GM12801 (cell line): ENCODE measurements around the gene OLA1.

Experiments used
- TF ChIP-seq, protein P1 (sequence below): IDR thresholded peaks from one replicate; pipeline ENCODE4 v1.5.1; 2011; ENCODE audit warnings: control low read depth; ENCODE audit not compliant: insufficient read length; ENCODE audit errors: extremely low read depth

Gene OLA1

DNA sequence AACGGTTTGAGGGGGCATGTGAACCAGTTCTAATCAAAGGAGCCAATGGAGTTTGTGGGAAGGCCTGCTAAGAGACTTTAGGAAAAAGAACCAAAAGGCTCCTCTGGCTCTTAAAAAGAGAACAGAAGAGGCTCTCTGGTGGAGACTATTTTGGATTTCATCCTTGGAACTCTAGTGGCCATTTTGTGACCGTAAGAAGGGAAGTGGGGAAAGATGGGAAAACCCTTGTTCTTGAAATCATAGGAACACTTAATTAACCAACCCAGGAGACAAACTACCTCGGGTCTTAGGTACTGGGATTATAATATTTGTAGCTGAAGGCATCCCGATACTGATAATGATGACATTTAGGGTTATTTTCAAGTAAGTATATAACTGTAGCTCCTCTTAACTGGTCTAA is 157.9 kb downstream of the OLA1 start:
- TF ChIP-seq, protein P1, sequence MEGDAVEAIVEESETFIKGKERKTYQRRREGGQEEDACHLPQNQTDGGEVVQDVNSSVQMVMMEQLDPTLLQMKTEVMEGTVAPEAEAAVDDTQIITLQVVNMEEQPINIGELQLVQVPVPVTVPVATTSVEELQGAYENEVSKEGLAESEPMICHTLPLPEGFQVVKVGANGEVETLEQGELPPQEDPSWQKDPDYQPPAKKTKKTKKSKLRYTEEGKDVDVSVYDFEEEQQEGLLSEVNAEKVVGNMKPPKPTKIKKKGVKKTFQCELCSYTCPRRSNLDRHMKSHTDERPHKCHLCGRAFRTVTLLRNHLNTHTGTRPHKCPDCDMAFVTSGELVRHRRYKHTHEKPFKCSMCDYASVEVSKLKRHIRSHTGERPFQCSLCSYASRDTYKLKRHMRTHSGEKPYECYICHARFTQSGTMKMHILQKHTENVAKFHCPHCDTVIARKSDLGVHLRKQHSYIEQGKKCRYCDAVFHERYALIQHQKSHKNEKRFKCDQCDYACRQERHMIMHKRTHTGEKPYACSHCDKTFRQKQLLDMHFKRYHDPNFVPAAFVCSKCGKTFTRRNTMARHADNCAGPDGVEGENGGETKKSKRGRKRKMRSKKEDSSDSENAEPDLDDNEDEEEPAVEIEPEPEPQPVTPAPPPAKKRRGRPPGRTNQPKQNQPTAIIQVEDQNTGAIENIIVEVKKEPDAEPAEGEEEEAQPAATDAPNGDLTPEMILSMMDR = no peak

DNA sequence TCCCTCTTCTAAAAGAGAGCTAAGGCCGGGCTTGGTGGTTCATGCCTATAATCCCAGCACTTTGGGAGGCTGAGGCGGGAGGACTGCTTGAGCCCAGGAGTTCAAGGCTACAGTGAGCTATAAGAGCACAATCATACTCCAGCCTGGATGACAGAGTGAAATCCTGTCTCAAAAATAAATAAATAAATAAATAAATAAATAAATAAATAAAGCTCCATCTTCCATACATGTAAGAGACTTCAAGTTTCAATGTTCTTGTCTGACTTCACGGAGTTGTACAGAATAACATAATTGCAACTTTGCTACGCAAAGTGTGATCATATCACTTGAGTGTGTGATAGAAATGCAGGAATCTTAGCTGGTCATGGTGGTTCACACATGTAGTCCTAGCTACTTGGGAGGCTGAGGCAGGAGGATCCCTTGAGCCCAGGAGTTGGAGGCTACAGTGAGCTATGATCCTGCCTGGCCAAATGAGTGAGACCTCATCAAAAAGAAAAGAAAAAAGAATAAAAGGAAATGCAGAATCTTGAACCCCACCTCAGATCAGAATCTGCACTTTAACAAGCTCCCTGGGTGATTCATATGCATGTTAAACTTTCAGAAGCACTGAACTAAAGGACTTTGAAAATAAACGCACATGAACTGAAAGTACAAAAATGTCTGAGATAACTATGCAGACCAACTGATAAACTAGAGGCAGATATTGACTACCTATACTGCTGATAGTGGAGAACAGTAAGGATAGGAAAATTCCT is 159.4 kb downstream of the OLA1 start:
- TF ChIP-seq, protein P1 = no peak

DNA sequence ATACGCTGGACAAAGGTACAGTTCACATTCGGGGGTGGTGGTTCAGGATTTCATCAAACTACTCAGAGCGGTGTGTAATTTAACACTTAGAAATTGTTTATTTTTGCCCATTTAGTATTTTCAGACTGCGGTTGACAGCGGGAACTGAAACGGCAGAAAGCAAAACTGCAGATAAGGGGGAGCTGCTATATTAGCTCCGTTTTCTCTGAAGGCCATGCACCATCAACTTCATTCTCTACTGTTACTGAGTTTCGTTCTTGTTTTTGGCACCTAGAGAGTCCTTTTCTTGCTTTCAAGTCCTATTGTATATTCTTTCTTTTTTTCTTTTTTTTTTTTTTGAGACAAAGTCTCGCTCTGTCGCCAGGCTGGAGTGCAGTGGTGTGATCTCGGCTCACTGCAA is 161.6 kb downstream of the OLA1 start:
- TF ChIP-seq, protein P1 = no peak

DNA sequence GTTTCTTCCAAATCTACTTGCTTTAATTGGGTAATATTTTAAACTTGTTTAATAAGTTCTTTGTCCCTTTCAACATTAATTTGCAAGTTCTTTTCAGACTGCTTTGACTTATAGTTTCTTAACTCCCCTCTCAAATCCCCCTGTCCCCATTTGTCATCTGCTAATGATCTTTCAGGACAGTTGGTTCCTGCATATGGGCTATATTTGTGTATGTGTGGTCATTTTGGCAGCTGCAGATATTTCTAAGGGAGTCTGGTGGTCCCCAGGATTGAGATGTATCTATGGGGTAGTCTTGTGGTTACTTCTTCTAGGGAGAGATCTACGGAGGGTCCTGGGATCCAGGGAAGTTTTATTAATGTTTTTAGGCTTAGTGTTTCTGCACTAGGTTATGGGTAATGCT is 162.6 kb downstream of the OLA1 start:
- TF ChIP-seq, protein P1 = no peak

DNA sequence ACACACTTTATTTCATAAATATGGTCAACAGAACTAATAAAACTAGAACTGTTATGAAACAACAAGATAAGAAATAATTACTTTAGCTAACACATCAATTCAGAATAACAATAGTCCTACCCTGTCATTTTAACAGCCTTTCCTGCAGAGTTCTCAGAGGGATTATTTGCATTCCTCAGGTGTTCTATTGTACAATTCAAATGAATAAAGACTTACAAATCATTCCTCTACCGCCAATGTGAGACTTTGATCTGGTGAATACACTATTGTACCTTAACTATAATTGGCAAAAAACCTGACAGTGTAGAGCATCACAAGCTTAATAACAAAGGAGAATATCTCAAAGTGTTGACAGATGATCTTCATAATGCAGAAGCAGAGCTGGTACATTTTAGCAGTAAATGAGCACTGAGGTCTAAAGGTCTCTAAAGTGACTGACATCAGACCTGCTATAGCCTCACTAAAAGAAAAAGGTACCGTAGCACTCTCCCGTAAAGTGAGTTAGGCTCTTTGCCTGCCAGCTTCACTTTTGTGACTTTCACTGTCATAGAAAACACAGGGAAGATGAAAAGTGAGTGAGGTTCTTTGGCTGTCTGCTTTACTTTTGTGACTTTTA is 164.4 kb downstream of the OLA1 start:
- TF ChIP-seq, protein P1 = no peak

DNA sequence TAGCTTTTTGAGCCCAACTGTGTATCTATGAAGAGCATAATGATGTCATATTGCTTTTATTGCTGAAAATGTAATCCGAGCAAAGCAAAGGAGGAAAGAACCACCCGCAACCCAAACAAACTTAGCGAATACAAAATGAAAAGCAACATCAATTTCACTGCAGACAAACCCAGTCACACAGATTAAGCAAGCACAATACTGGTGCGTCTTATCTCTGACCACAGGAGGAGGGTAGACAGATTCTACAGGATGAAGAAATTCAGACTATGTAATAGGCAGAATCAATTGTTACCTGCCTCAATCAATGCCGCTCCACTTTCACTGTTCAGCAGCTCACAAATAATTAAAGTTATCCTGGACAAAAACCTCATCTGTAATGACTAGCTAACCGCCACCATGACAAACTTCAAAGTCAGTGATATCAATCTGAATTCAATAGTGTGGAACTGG is 167.6 kb downstream of the OLA1 start:
- TF ChIP-seq, protein P1 = no peak

DNA sequence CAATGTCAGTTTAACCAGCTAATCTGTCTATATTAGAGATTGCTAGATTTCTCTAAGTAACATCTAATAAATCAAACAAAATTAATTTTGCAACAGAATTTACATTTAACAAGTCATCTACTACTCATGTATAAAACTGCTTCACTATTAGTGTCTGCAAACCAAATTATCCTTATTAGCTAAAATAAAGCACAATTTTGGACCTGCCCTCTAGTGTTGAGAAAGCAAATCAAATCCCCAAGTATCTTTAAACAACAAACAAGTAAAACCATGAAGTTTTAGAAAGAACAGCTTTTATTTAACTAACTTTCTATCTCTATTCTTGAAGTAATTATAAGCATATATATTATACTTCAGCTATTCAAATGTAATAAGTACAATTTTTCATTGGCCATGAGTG is 170.1 kb downstream of the OLA1 start:
- TF ChIP-seq, protein P1 = no peak
